HepG2 (cell line): ENCODE measurements around the gene RDM1. TPM values are rescaled to one million over a fixed set of nuclear protein-coding genes. Genes with fewer than 3 reads are reported as not detected.

ENCODE experiments used
- ATAC-seq: fragments of 200-7000 bp; cut with Tn5 transposase; 3 replicates; pipeline ENCODE4 v1.9.1; 2020; ENCODE audit warnings: mild to moderate bottlenecking, moderate library complexity
- BruUV-seq: library from RNA; stranded (reverse); fragments of 400-500 nt; replicated peaks from 2 replicates; lab custom pipeline; 2021; lab: Mats Ljungman, UMichigan
- CTCF ChIA-PET: fragments of 300-600 bp; formaldehyde crosslinking; extraction: SDS; loops from one replicate; lab custom pipeline; 2021; ENCODE audit warnings: low total read pairs, inconsistent platforms, low intra/inter-chr PET ratio; lab: Yijun Ruan, JAX
- POLR2A ChIA-PET: fragments of 350-600 bp; sonication (Branson Sonifier 250); formaldehyde crosslinking; loops from one replicate; lab custom pipeline; 2020; ENCODE audit warnings: antibody characterized with exemption, inconsistent platforms; lab: Yijun Ruan, JAX
- DNase-seq: peaks from one replicate; pipeline ENCODE4 v3.0.0-alpha.2; 2015; ENCODE audit warnings: low spot score
- FAIRE-seq: peaks from 3 replicates; lab custom pipeline; 2011; peaks lifted over from hg19 to GRCh38; lab: Jason Lieb, UNC
- H2AFZ ChIP-seq: one replicate; pipeline ENCODE4 v1.6.1; 2011; ENCODE audit warnings: low read length, inconsistent platforms
- H3K27ac ChIP-seq: fragments of 300-600 bp; 3 replicates; pipeline ENCODE4 v1.8.0; 2011; ENCODE audit warnings: mixed run types, mild to moderate bottlenecking, mixed read lengths, low read length, inconsistent platforms; ENCODE audit not compliant: insufficient read depth; ENCODE audit errors: extremely low read length
- H3K27me3 ChIP-seq, 2 experiments: fragments of 200-600 bp in 1 of 2; 2 replicates in 1 of 2; 3 replicates in 1 of 2; pipeline versions ENCODE4 v1.6.0 to v1.8.0; 2011; ENCODE audit warnings: low read length in 2 of 2, mild to moderate bottlenecking in 2 of 2, moderate library complexity in 2 of 2, inconsistent platforms in 1 of 2; ENCODE audit not compliant: insufficient read depth in 2 of 2, control insufficient read depth in 1 of 2
- H3K36me3 ChIP-seq, 2 experiments: fragments of 200-600 bp in 1 of 2; replicated peaks in 1 of 2; 2 replicates in 1 of 2; 3 replicates in 1 of 2; pipeline versions ENCODE4 v1.5.1 to v1.8.0; 2011; ENCODE audit warnings: low read length in 2 of 2, inconsistent platforms in 1 of 2; ENCODE audit not compliant: insufficient read depth in 2 of 2, control insufficient read depth in 1 of 2
- H3K4me1 ChIP-seq: 2 replicates; pipeline ENCODE4 v1.5.1; 2012; ENCODE audit warnings: low read length, inconsistent platforms; ENCODE audit not compliant: insufficient read depth
- H3K4me2 ChIP-seq: 2 replicates; pipeline ENCODE4 v1.6.0; 2011; ENCODE audit warnings: low read depth, low read length, inconsistent platforms
- H3K4me3 ChIP-seq, 3 experiments: fragments of 200-600 bp in 1 of 3; sonication (generic), shearing (Covaris generic) in 1 of 3; replicated peaks in 1 of 3; 2 replicates each; pipeline ENCODE4 v1.5.1; 2011 to 2016; ENCODE audit warnings: low read length in 3 of 3, inconsistent platforms in 2 of 3, low read depth in 2 of 3, mild to moderate bottlenecking in 2 of 3, control low read depth in 1 of 3, mixed read lengths in 1 of 3; ENCODE audit not compliant: insufficient read depth in 1 of 3
- H3K79me2 ChIP-seq: one replicate; pipeline ENCODE4 v1.6.1; 2011; ENCODE audit warnings: low read length, inconsistent platforms; ENCODE audit not compliant: insufficient read depth
- H3K9ac ChIP-seq: 2 replicates; pipeline ENCODE4 v1.6.0; 2011; ENCODE audit warnings: mild to moderate bottlenecking, low read depth, low read length, inconsistent platforms; ENCODE audit not compliant: insufficient read depth
- H3K9me3 ChIP-seq: 2 replicates; pipeline ENCODE4 v1.5.1; 2012; ENCODE audit warnings: mild to moderate bottlenecking, low read length
- H4K20me1 ChIP-seq: 2 replicates; pipeline ENCODE4 v1.6.0; 2011; ENCODE audit warnings: inconsistent platforms, mild to moderate bottlenecking, low read length, moderate library complexity; ENCODE audit not compliant: insufficient read depth
- ADNP ChIP-seq: sonication (generic); formaldehyde crosslinking; IDR thresholded peaks from 2 replicates; pipeline ENCODE4 v1.4.0; 2020; ENCODE audit warnings: missing genetic modification reagents
- CREB1 ChIP-seq, 2 experiments: fragments of 450-650 bp in 1 of 2; IDR thresholded peaks; 2 replicates each; pipeline ENCODE4 v1.6.1; 2016 to 2017; ENCODE audit warnings: control low read depth in 1 of 2, mild to moderate bottlenecking in 1 of 2, missing compliant biosample characterization in 1 of 2, missing genetic modification characterization in 1 of 2
- FOXA1 ChIP-seq, 2 experiments: fragments of 450-650 bp in 1 of 2; sonication (generic) in 1 of 2; formaldehyde crosslinking in 1 of 2; IDR thresholded peaks; 2 replicates each; pipeline versions ENCODE4 v1.4.0 to v1.6.1; 2016 to 2020; ENCODE audit warnings: missing genetic modification reagents in 1 of 2
- FOXP1 ChIP-seq, 2 experiments: fragments of 450-650 bp in 1 of 2; IDR thresholded peaks; 2 replicates each; pipeline ENCODE4 v1.6.1; 2017 to 2018; ENCODE audit warnings: antibody characterized with exemption in 1 of 2
- HHEX ChIP-seq: IDR thresholded peaks from 2 replicates; pipeline ENCODE4 v1.6.1; 2016; ENCODE audit warnings: control low read depth
- HMG20B ChIP-seq: conservative IDR thresholded peaks from 2 replicates; pipeline ENCODE4 v1.6.1; 2016; ENCODE audit warnings: missing genetic modification reagents, missing compliant biosample characterization
- HNF4A ChIP-seq: sonication (generic); formaldehyde crosslinking; IDR thresholded peaks from 2 replicates; pipeline ENCODE4 v1.4.0; 2020; ENCODE audit warnings: missing genetic modification reagents
- JUNB ChIP-seq: sonication (generic); formaldehyde crosslinking; IDR thresholded peaks from 2 replicates; pipeline ENCODE4 v1.8.0; 2022; ENCODE audit warnings: missing genetic modification reagents, mild to moderate bottlenecking, borderline replicate concordance
- KAT7 ChIP-seq: IDR thresholded peaks from 2 replicates; pipeline ENCODE4 v1.6.1; 2018; ENCODE audit warnings: borderline replicate concordance, missing compliant biosample characterization
- LCORL ChIP-seq, 2 experiments: fragments of 450-650 bp in 1 of 2; sonication (generic) in 1 of 2; formaldehyde crosslinking in 1 of 2; IDR thresholded peaks; 2 replicates each; pipeline versions ENCODE4 v1.5.0 to v1.6.1; 2017 to 2020; ENCODE audit warnings: antibody characterized with exemption in 1 of 2, missing genetic modification reagents in 1 of 2
- MNT ChIP-seq: fragments of 450-650 bp; IDR thresholded peaks from 2 replicates; pipeline ENCODE4 v1.6.1; 2016
- NR2F1 ChIP-seq, 2 experiments: fragments of 450-650 bp in 1 of 2; formaldehyde crosslinking in 1 of 2; IDR thresholded peaks; 2 replicates each; pipeline versions ENCODE4 v1.5.0 to v1.6.1; 2016 to 2020; ENCODE audit warnings: mild to moderate bottlenecking in 1 of 2, missing compliant biosample characterization in 1 of 2, missing genetic modification reagents in 1 of 2, moderate library complexity in 1 of 2
- RNF2 ChIP-seq: fragments of 450-650 bp; conservative IDR thresholded peaks from 2 replicates; pipeline ENCODE4 v1.6.1; 2016; ENCODE audit warnings: low read depth
- SP5 ChIP-seq: IDR thresholded peaks from 2 replicates; pipeline ENCODE4 v1.6.1; 2016; ENCODE audit warnings: low read depth, borderline replicate concordance
- TFAP4 ChIP-seq: sonication (generic); IDR thresholded peaks from 2 replicates; pipeline ENCODE4 v1.6.1; 2016; ENCODE audit warnings: low read depth, borderline replicate concordance
- ZBTB39 ChIP-seq: sonication (generic); formaldehyde crosslinking; IDR thresholded peaks from 2 replicates; pipeline ENCODE4 v1.5.0; 2020; ENCODE audit warnings: missing genetic modification reagents
- ZNF101 ChIP-seq: sonication (generic); formaldehyde crosslinking; IDR thresholded peaks from 2 replicates; pipeline ENCODE4 v1.4.0; 2020; ENCODE audit warnings: mild to moderate bottlenecking, low read depth, missing genetic modification reagents, borderline replicate concordance
- ZNF282 ChIP-seq: fragments of 450-650 bp; IDR thresholded peaks from 2 replicates; pipeline ENCODE4 v1.6.1; 2018; ENCODE audit not compliant: partially characterized antibody
- ZNF660 ChIP-seq: sonication (generic); formaldehyde crosslinking; IDR thresholded peaks from 2 replicates; pipeline ENCODE4 v1.5.1; 2020; ENCODE audit warnings: mild to moderate bottlenecking, low read depth, missing genetic modification reagents, borderline replicate concordance
- ZNF792 ChIP-seq: IDR thresholded peaks from 2 replicates; pipeline ENCODE4 v1.6.1; 2016
- WGBS: methylation state at CpG from one replicate; pipeline ENCODE4 v1.1.6; 2017; ENCODE audit warnings: low lambda C conversion rate; 5-methylcytosine and 5-hydroxymethylcytosine counted together
- in situ Hi-C: cut with HindIII; loops from 2 replicates; pipeline ENCODE4 v1.10.0; 2017; ENCODE audit warnings: low pct_unique_long_range_greater_than_20kb; ENCODE audit not compliant: extremely low pct_ligation_motif_present
- intact Hi-C: fragments of 100-400 bp; cut with micrococcal nuclease; formaldehyde crosslinking; loops from one replicate; pipeline ENCODE4 v1.10.0; 2022; ENCODE audit not compliant: unreplicated experiment
- polyA plus RNA-seq, 8 experiments: library from polyadenylated mRNA; depleted of rRNA in 3 of 8; stranded (reverse) in 7 of 8; unstranded in 1 of 8; fragments of >200 nt; fragmentation: Illumina TruSeq in 4 of 8; extraction: Trizol in 4 of 8; gene quantifications; 2 replicates each; pipeline versions ENCODE4 v1.2.1 to v1.2.3, GENCODE V29; 2011 to 2016; ENCODE audit warnings: low read depth in 4 of 8, missing spikeins in 1 of 8, mixed read lengths in 1 of 8; ENCODE audit not compliant: insufficient read depth in 1 of 8
- total RNA-seq, 5 experiments: library from RNA; depleted of rRNA; stranded (reverse); fragments of >200 nt; fragmentation: Illumina TruSeq; extraction: Trizol; gene quantifications; 2 replicates each; pipeline ENCODE4 v1.2.3, GENCODE V29; 2016; ENCODE audit warnings: low read depth in 1 of 5

RDM1 gene
- total and polyA plus RNA-seq, 2 of the 13 experiments (the other 11 are each of a cell fraction or from before 2014, with no cell fraction given) = 0.28 to 0.40 TPM

GRCh38 chr17:35972945-35973332 lies 42.4 kb upstream of the RDM1 start:
- Histone ChIP-seq H3K27ac (peak overlapping the region; percentile 85), H3K4me3 (peak overlapping the region in 1 of 3 experiments; percentile 40; a peak in 1 of 6 replicates), H3K4me1 (peaks cover 100% of the 10 kb centered on the region), H3K4me2 (peak overlapping the region; percentile 68), H3K9me3 (no peaks in the 10 kb centered on the region), H3K9ac (peak overlapping the region; percentile 48), H3K36me3 (no peaks in the 10 kb centered on the region), H4K20me1 (no peaks in the 10 kb centered on the region), H3K27me3 (no peaks in the 10 kb centered on the region), H2AFZ (no peak overlapping the region), H3K79me2 (no peaks in the 10 kb centered on the region)
- intact Hi-C loops (loop anchor here (1.0 kb wide), 2 partner anchors 8 to 28 kb away; partner anchors contain the start of genes CCL15 and CCL16), in situ Hi-C loops (loop anchor here (5.0 to 25.0 kb wide), 4 partner anchors 34 to 514 kb away; partner anchors contain the start of gene ZNHIT3)
- DNase-seq (peak; percentile 92), ATAC-seq (peak; percentile 57), FAIRE-seq (no peak)
- CTCF ChIA-PET = no interaction called here
- POLR2A ChIA-PET = interaction anchor here (0.7 to 5.9 kb wide), 14 partner anchors 9 to 211 kb away, joined by 3 to 197 read pairs (median 8); partner anchors contain the start of genes CCL15 and CCL16
- no TSS peak for BruUV-seq
- WGBS = 2% methylated on average over 4 of the region's 4 CpGs
- TF ChIP-seq NR2F1 (CRISPR knock-in tag; IDR thresholded peaks at IDR 0.05) (peak in 1 of 2 experiments; percentile 70; a peak in 2 of 4 replicates), ZNF101 (CRISPR knock-in tag) (no peak), SP5 (CRISPR knock-in tag) (no peak), TFAP4 (peak; percentile 80), HHEX (CRISPR knock-in tag) (peak; percentile 76; the same call in 1 of the 2 replicates), HMG20B (CRISPR knock-in tag) (0 out of 2 replicates have a peak, but pooled peaks have one; percentile 23), HNF4A (CRISPR knock-in tag) (peak; percentile 35), LCORL (IDR thresholded peaks at IDR 0.05) (no peak), LCORL (CRISPR knock-in tag; IDR thresholded peaks at IDR 0.05) (0 out of 2 replicates have a peak, but pooled peaks have one; percentile 0), RNF2 (no peak), ZNF660 (CRISPR knock-in tag) (no peak), FOXA1 (IDR thresholded peaks at IDR 0.05) (no peak), FOXA1 (CRISPR knock-in tag; IDR thresholded peaks at IDR 0.05) (peak; percentile 41; the same call in 1 of the 2 replicates), ZBTB39 (CRISPR knock-in tag) (peak; percentile 1; the same call in 1 of the 2 replicates), KAT7 (CRISPR knock-in tag) (peak; percentile 26), JUNB (CRISPR knock-in tag) (0 out of 2 replicates have a peak, but pooled peaks have one; percentile 45), MNT (no peak), ADNP (CRISPR knock-in tag) (0 out of 2 replicates have a peak, but pooled peaks have one; percentile 2), ZNF792 (CRISPR knock-in tag) (peak; percentile 9; the same call in 1 of the 2 replicates), FOXP1 (IDR thresholded peaks at IDR 0.05) (no peak), FOXP1 (CRISPR knock-in tag; IDR thresholded peaks at IDR 0.05) (0 out of 2 replicates have a peak, but pooled peaks have one; percentile 31), CREB1 (IDR thresholded peaks at IDR 0.05) (no peak), CREB1 (CRISPR knock-in tag; IDR thresholded peaks at IDR 0.05) (no peak), ZNF282 (no peak)
